ENCODE measurements around the gene PFN3. TPM values are rescaled to one million over a fixed set of nuclear protein-coding genes. Genes with fewer than 3 reads are reported as not detected.
A peak's percentile ranks its signal among the peaks of the same experiment; 100 is the strongest.

PFN3 gene
- total RNA-seq, 3 donors from 2014 or later (not counting 1 experiment from before 2014, with no cell fraction given) = not detected

- H3K9me3 ChIP-seq (ENCODE audit: control insufficient read depth, insufficient read depth, low read length) = no peaks in the 10 kb centered on the region
- peak overlapping the region; percentile 3 for H3K27ac ChIP-seq (ENCODE audit: low read length)
- no peaks in the 10 kb centered on the region for H3K27me3 ChIP-seq (ENCODE audit: control insufficient read depth, insufficient read depth, low read length)
- peaks cover 47% of the 10 kb centered on the region for H3K4me1 ChIP-seq (ENCODE audit: control insufficient read depth, insufficient read depth, low read length)
- intact Hi-C loops (cut with micrococcal nuclease) = loop anchor here (1.0 kb wide), 1 partner anchor 10 kb away; no protein-coding TSS in a partner anchor
- Mint-ChIP-seq H3K9me3 (no peaks in the 10 kb centered on the region), H3K27ac (peak overlapping the region; percentile 68 to 79), H3K36me3 (no peaks in the 10 kb centered on the region), H3K4me3 (peak overlapping the region; percentile 75), H3K27me3 (ENCODE audit: low read depth in 2 of 2) (no peaks in the 10 kb centered on the region), H3K4me1 (peaks cover 27 to 46% of the 10 kb centered on the region in 2 donors)
- peak in 2 of 3 donors; percentile 3 to 8 for ATAC-seq
- H3K4me3 ChIP-seq (ENCODE audit: low read length) = no peak overlapping the region
- peaks cover 8% of the 10 kb centered on the region for H3K36me3 ChIP-seq (ENCODE audit: control insufficient read depth, insufficient read depth, low read length)
- WGBS (ENCODE audit: insufficient coverage) = 11% methylated on average over 23 of the region's 23 CpGs
- DNase-seq = peak in 1 of 2 donors; percentile 42
- TF ChIP-seq, protein P1, sequence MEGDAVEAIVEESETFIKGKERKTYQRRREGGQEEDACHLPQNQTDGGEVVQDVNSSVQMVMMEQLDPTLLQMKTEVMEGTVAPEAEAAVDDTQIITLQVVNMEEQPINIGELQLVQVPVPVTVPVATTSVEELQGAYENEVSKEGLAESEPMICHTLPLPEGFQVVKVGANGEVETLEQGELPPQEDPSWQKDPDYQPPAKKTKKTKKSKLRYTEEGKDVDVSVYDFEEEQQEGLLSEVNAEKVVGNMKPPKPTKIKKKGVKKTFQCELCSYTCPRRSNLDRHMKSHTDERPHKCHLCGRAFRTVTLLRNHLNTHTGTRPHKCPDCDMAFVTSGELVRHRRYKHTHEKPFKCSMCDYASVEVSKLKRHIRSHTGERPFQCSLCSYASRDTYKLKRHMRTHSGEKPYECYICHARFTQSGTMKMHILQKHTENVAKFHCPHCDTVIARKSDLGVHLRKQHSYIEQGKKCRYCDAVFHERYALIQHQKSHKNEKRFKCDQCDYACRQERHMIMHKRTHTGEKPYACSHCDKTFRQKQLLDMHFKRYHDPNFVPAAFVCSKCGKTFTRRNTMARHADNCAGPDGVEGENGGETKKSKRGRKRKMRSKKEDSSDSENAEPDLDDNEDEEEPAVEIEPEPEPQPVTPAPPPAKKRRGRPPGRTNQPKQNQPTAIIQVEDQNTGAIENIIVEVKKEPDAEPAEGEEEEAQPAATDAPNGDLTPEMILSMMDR (IDR thresholded peaks at IDR 0.05) = no peak
These were observed 47.3 kb upstream of the PFN3 start for GRCh38 chr5:177447611-177448243.

- Mint-ChIP-seq H3K4me1 (peaks cover 27 to 51% of the 10 kb centered on the region in 2 donors), H3K27ac (no peak overlapping the region), H3K4me3 (no peak overlapping the region), H3K9me3 (no peaks in the 10 kb centered on the region), H3K27me3 (ENCODE audit: low read depth in 2 of 2) (no peaks in the 10 kb centered on the region), H3K36me3 (no peaks in the 10 kb centered on the region)
- no peaks in the 10 kb centered on the region for H3K9me3 ChIP-seq (ENCODE audit: control insufficient read depth, insufficient read depth, low read length)
- H3K27me3 ChIP-seq (ENCODE audit: control insufficient read depth, insufficient read depth, low read length) = no peaks in the 10 kb centered on the region
- under 1% methylated on average over 21 of the region's 52 CpGs for WGBS (ENCODE audit: insufficient coverage)
- intact Hi-C loops (cut with micrococcal nuclease) = no loop called here
- no peak overlapping the region for H3K4me3 ChIP-seq (ENCODE audit: low read length)
- TF ChIP-seq, protein P1 (IDR thresholded peaks at IDR 0.05) = no peak
- peaks cover 47% of the 10 kb centered on the region for H3K4me1 ChIP-seq (ENCODE audit: control insufficient read depth, insufficient read depth, low read length)
- no peak overlapping the region for H3K27ac ChIP-seq (ENCODE audit: low read length)
- DNase-seq = peak; percentile 68 to 92
- peaks cover 14% of the 10 kb centered on the region for H3K36me3 ChIP-seq (ENCODE audit: control insufficient read depth, insufficient read depth, low read length)
- peak; percentile 52 to 69 (median 56) for ATAC-seq
These were observed 46.7 kb upstream of the PFN3 start for GRCh38 chr5:177447066-177447610.

- Mint-ChIP-seq H3K4me1 (peaks cover 27 to 51% of the 10 kb centered on the region in 2 donors), H3K36me3 (no peaks in the 10 kb centered on the region), H3K4me3 (peak within 1 kb of the TSS; percentile 75), H3K27ac (peak within 1 kb of the TSS; percentile 79 to 84), H3K9me3 (no peaks in the 10 kb centered on the region), H3K27me3 (ENCODE audit: low read depth in 2 of 2) (no peaks in the 10 kb centered on the region)
- TF ChIP-seq, protein P1 (IDR thresholded peaks at IDR 0.05) = no peak
- no peaks in the 10 kb centered on the region for H3K27me3 ChIP-seq (ENCODE audit: control insufficient read depth, insufficient read depth, low read length)
- peak within 1 kb of the TSS; percentile 78 for H3K27ac ChIP-seq (ENCODE audit: low read length)
- ATAC-seq = peak; percentile 62 to 87 (median 71)
- intact Hi-C loops (cut with micrococcal nuclease) = loop anchor here (1.0 kb wide), 2 partner anchors 8 to 17 kb away; no protein-coding TSS in a partner anchor
- peak within 1 kb of the TSS; percentile 42 for H3K4me3 ChIP-seq (ENCODE audit: low read length)
- H3K36me3 ChIP-seq (ENCODE audit: control insufficient read depth, insufficient read depth, low read length) = peaks cover 21% of the 10 kb centered on the region
- peak; percentile 80 to 92 for DNase-seq
- H3K4me1 ChIP-seq (ENCODE audit: control insufficient read depth, insufficient read depth, low read length) = peaks cover 47% of the 10 kb centered on the region
- WGBS (ENCODE audit: insufficient coverage) = under 1% methylated on average over 89 of the region's 89 CpGs
- no peaks in the 10 kb centered on the region for H3K9me3 ChIP-seq (ENCODE audit: control insufficient read depth, insufficient read depth, low read length)
These were observed 46.0 kb upstream of the PFN3 start, which contains the start of gene PRR7 for GRCh38 chr5:177446200-177447065. TSS of gene PRR7 (plus strand) at chr5:177446814. CDS start at chr5:177455068, 8,254 bp downstream.
